HG02981 (cell line): ENCODE measurements around the gene GPSM1.
"Not testable (repeated sequence)": the region's sequence is repeated elsewhere in the genome, so short reads cannot be mapped to it uniquely, and the experiment has no call there.

Experiments used
- ATAC-seq: cut with Tn5 transposase; IDR thresholded peaks from one replicate; pipeline ENCODE4 v1.9.1; 2021; ENCODE audit warnings: mild to moderate bottlenecking, moderate library complexity; ENCODE audit not compliant: unreplicated experiment

GPSM1 gene

DNA sequence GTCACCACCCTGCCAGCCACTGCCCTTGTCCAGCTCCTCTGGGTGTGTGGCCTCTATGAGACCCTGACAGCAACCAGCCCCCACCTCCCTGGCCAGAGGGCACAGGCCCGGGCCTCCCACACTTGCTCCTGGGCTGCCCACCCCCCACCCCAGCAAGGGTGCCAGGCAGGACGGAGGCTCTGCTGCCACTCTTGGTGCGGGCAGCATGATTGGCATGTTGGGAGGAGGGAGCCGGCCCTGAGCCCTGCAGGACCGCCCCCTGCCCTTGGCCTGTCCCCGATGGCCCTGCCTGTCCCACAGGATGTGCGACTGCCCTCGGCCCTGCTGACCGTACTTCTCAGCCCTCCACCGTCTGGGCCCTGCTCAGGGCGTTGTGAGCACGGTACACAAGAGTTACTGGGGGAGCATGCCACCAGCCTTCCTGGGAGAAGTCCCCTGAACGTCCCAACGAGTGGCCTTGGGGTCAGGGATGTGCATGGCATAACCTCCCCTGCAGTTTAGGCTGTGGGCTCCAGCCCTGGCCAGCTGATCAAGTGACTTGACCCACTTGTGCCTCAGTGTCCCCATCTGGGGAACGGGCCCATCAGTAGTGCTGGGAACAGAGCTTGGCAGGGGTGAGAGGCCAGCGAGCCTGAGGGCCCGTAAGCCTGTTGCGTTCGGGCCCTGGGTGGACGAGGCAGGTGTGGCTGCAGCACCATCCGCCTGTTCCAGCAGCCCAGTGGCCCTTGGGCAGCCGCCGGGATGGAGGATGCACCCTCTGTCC lies 16.0 kb downstream of the GPSM1 start:
- ATAC-seq: no peak

GRCh38 chr9:136343884-136344269 lies 16.5 kb downstream of the GPSM1 start:
- ATAC-seq: no peak

DNA sequence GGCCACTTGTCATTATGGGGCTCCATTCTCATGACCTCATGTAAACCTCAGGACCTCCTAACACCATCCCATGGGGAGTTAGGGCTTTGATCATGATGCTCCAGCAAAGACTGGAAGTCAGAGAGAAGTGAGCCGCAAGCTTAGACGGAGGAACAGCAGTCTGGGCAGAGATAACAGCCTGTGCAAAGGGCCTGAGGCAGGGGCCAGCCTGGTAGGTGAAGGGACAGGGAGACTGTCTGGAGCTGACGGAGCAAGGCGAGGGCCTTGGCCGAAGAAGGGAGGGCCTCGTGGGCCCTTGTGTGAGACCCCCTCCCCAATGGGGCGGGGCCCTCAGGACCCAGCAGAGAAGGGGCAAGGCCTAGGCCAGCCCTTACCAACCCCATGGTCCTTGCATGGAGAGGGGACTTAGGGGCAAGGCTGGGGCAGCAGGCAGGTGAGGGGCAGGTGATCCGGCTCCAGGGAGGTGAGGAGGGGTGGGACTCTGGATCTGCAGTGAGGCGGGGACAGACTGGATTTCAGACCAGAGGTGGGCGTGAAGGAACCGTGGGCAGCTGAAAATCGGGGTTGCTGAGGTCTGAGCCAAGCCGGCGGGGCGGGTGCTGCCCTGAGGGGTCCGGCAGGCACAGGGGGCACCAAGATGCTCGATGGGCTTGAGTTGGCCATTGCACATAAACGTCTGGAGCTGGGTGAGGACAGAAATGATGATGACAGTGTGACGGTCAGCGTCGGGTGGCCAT lies 17.4 kb downstream of the GPSM1 start:
- no peak for ATAC-seq

GRCh38 chr9:136345281-136346156 lies 18.2 kb downstream of the GPSM1 start:
- no peak for ATAC-seq

DNA sequence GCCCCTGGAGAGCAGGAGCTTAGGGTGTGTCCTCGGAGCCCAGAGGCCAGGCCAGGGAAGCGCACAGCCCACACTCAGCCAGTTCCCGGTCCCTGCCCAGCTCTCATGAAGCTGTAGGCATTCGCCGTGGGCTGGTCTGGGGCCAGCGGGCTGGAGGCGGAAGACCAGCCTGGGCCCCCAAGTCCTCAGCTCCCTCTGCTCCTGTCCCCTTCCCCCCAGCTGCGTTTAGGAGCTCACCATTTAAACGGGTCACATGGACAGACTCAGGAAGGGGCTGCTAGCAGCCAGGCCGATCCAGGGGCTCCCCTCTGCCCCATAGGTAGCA lies 18.8 kb downstream of the GPSM1 start:
- ATAC-seq: no peak

DNA sequence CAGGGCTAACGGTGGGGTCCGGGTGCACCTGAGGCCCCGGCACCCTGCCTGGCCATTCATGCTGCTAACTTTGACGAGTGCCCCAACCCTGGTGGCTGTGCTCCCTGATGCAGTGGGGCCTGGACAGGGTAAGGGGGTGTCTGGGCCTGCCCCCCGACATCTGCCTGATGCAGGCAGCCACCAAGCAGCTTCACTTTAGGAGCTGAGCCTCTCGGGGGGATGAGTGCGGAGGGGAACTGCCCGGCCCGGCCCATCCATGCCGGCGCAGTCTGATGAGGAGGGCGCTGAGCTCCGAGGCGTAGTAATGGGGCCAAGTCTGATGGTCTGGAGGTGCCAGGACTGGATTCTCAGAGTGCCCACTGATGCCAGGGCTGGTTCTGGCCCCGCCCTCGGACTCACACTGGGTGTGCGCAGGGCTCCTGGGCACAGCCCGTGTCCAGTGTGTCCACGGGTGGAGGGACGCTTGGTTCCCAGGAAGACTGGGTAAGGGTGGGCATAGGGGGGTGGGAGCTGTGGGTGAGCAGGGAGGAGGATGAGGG lies 19.7 kb downstream of the GPSM1 start:
- ATAC-seq: no peak

DNA sequence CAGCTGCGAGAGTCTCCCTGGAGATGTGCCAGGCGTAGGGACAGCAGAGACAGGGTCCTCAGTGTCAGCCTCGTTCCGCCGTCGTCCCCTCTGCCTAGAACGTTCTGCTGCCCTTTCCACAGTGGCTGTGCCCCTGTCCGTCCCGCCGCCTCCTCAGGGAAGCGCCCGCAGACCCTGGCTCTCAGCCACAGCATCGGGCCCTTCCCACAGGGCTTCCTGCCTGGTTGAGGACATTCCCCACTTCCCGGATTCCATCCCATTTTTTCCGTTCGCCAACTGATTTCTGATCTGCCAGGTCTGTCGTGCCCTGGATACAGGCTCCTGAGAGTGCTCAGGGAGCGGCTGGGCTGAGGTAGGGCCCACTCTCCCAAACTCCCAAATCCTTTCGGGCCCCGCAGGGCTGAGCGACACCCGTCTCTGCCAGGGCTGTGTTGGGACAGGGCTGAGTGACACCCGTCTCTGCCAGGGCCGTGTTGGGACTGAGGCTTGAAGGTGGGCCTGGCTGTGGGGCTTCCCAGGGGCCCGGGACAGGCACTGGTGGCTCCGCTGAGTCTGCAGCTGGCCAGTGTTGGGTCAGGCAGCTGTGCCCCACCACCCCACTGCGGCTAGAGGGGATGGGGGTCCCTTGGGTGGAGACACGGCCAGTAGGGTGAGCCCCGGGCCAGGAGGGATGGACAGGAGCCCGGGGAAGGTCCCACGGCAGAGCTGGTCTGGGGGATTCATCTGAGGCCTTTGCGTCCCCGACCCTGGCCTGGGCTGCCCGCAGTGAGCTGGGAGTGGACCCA lies 20.3 kb downstream of the GPSM1 start:
- no peak for ATAC-seq

- ATAC-seq: no peak
These were observed 21.4 kb downstream of the GPSM1 start for GRCh38 chr9:136348691-136349090.

- no peak for ATAC-seq
These were observed 22.2 kb downstream of the GPSM1 start for GRCh38 chr9:136349546-136349945.

- ATAC-seq: no peak
These were observed 24.0 kb downstream of the GPSM1 start for GRCh38 chr9:136351252-136351800.

DNA sequence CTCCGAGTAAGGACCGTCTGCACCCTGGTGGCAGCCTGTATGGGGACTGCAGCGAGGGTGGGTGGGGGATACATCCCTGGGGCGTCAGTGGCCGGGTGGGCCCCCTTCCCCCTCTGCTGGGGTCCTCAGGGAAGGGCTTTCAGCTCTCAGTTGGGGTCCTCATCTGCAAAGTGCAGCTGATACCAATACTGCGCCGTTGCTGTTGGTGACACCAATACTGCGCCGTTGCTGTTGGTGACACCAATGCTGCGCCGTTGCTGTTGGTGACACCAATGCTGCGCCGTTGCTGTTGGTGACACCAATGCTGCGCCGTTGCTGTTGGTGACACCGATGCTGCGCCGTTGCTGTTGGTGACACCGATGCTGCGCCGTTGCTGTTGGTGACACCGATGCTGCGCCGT lies 24.5 kb downstream of the GPSM1 start:
- not testable (repeated sequence) for ATAC-seq

- no peak for ATAC-seq
These were observed 25.3 kb downstream of the GPSM1 start for GRCh38 chr9:136352682-136353081.

- no peak for ATAC-seq
These were observed 25.7 kb downstream of the GPSM1 start for GRCh38 chr9:136353088-136353487.

DNA sequence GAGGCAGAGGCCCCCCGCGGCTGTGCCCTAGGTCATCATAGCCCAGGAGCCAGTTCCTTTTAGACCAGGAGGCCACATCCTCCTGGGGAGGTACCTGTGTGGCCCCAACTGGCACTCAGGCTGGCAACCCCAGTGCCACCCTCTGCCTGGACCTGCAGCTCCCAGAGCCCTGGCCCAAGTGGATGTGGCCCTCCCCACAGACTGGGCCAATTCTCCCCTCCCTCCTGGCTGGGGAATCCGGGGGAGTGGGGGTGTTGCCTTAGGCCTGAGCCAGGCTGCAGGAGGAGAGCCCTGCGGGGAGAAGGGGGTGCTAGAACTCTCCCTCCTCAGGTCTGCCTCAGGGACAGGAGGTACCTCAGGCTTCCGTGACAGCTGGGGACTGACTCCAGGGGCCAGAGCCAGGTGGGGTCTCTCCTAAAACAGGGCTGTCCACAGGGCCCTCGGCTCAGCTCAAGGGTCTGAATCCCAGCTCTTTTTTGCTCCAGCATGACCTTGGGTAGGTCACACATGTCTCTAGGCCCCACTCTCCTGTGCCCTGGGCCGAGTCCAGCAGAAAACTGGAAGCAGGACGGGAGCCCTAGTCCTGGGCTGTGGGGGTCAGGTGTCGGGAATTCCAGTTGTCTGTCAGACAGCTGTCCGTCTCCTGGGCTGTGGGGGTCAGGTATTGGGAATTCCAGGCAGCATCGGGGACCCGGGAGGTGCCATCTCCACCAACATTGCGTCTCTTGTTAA lies 26.6 kb downstream of the GPSM1 start:
- ATAC-seq: no peak

DNA sequence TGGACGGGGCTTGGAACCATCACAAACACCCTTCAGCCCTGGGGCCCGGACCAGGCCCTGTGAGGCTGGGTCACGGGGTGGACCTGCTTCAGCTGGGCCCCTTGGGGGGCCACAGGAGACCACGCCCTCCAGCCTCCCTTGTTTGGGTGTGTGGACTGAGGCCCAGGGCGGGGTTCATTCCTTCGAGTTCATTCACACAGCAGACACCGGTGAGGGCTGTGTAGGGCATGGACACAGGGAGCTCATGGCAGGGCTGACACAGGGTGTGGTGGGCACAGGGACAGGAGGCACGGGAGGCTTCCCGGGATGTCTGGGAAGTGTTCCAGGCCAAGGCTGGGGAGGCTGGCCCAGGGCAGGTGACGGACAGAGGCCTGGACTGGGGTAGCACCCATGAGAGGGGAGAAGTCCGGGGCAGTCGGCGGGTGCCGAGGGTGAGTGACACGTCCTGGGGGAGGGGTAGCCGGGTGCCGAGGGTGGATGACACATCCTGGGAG lies 27.3 kb downstream of the GPSM1 start:
- ATAC-seq: no peak

GRCh38 chr9:136355616-136356557 lies 28.5 kb downstream of the GPSM1 start:
- no peak for ATAC-seq

- no peak for ATAC-seq
These were observed 29.9 kb downstream of the GPSM1 start for GRCh38 chr9:136357202-136357725.

GRCh38 chr9:136358016-136358415 lies 30.7 kb downstream of the GPSM1 start:
- no peak for ATAC-seq
